Hematopoietic multipotent progenitor cell (in vitro differentiated cells): Measurements from ENCODE around the gene ANKMY1. TPM values are rescaled to one million over a fixed set of nuclear protein-coding genes. Genes with fewer than 3 reads are reported as not detected.
"Not testable (repeated sequence)": the region's sequence is repeated elsewhere in the genome, so short reads cannot be mapped to it uniquely, and the experiment has no call there.

Experiments
- DNase-seq, 3 donors: peaks; one replicate each; pipeline ENCODE4 v3.0.0-alpha.2; 2011 to 2015; ENCODE audit warnings: low read depth in 2 of 3, low spot score in 2 of 3
- total RNA-seq: library from RNA; depleted of rRNA; stranded (reverse); fragments of >200 nt; gene quantifications from one replicate; pipeline ENCODE4 v1.2.3, GENCODE V29; 2012

ANKMY1 gene
- total RNA-seq, 1 donor = 24.2 TPM

DNA sequence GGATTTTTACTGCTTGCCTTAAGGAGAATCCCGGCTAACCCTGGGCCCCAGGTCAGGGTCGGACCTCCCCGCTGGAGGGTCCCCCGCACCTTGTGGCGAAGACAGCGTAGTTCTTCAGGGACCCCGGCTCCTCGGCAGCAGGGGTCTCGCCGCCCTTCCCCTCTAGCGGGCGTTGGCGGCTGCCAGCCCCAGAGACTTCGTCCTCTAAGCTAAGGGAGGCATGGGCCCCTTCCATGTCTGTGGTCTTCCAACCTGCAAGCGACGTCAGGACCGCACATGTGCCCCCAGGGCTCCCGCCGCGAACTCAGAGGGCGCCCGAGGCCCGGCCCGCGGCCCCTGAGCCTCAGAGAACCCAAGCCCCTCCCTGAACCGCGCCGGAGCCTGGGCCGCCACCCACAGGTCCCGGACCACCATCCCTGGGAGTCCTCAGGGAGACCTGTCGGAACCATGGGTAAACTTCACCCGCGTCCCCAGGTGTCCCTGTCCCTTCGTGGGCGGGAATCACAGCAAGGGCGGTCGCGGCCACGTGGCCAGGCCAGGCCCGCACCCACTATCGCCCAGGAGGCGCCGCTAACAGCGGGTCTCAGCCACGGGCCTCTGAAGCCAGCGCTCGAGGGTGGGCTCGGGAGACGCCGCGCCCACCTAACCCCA lies 562 bp downstream of the ANKMY1 start:
- peak in 1 of 3 donors; percentile 14 for DNase-seq

DNA sequence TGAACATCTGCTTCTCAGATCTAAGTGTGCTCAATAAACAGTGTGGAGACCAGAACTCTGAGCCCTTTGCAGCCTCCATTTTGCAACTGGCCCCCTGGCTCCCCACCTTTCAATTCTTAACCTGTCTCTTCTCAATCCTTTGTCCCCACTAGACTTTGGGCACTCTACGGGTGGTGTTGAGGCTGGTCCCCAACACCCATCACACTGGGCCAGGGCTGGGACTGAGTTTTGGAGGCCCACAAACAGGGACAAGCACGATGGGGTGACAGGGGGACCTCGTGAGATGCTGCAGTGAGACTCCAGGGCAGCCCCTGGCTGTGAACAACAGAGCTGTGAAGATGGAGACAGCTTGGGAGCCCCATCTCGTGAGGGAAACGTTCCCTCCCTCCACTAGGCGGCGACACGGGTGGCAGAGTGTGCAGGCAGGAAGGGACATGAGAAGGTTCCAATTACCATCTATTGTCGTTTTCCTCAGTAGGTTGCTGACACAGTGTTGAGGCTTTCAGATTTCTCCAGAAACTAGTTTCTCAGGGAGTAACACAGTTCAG lies 1.2 kb downstream of the ANKMY1 start:
- DNase-seq = peak in 2 of 3 donors; percentile 61 to 71

- no peak for DNase-seq
Measured at GRCh38 chr2:240555541-240556250, 2.1 kb downstream of the ANKMY1 start.

DNA sequence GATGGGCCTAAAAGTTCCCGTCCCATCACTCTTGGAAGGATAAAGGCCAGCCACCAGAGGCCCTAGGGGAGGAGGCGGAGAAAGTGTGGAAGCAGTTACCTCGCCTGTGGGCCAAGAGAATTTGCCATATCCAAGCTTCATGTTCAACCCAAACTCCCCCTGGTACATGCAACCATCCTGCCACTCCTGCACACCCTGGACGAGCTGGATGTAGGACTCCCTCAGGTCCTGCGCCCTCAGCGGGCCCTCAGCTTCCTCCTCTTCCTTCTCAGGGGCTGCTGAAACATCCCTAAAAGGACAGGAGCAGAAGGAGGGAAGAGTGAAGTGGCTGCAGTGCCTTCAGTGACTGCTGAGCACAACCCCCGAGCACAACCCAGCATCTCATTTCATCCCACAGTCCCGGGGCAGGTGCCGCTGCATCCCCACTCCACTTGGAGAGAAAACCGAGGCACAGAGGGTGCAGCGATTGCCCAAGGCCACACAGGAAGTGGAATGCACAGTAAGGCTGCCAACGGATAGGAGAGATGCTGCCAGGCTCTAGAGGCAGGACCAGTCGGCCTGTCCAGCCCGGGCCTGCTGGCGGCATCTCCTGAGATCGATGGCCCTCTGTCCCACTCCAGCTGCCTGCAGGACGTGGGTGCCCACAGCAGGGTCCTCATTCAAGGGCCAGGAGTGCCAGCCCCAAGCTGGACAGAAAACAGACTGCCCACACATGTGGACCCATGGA lies 2.9 kb downstream of the ANKMY1 start:
- no peak for DNase-seq

- DNase-seq = no peak
Measured at GRCh38 chr2:240553956-240554480, 3.8 kb downstream of the ANKMY1 start.

GRCh38 chr2:240551811-240552210 lies 6.0 kb downstream of the ANKMY1 start:
- no peak for DNase-seq

- no peak for DNase-seq
Measured at GRCh38 chr2:240551288-240551687, 6.5 kb downstream of the ANKMY1 start.

- no peak for DNase-seq
Measured at GRCh38 chr2:240539906-240540305, 17.9 kb downstream of the ANKMY1 start.

DNA sequence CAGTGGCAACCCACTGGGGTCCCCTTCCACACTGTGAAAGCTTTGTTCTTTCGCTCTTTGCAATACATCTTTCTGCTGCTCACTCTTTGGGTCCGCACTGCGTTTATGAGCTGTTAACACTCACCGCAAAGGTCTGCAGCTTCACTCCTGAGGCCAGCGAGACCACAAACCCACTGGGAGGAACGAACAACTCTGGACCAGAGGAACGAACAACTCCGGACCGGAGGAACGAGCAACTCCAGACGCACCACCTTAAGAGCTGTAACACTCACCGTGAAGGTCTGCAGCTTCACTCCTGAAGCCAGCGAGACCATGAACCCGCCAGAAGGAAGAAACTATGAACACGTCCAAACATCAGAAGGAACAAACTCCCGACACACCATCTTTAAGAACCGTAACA lies 18.7 kb downstream of the ANKMY1 start:
- not testable (repeated sequence) for DNase-seq

GRCh38 chr2:240538031-240538780 lies 19.6 kb downstream of the ANKMY1 start:
- no peak for DNase-seq

DNA sequence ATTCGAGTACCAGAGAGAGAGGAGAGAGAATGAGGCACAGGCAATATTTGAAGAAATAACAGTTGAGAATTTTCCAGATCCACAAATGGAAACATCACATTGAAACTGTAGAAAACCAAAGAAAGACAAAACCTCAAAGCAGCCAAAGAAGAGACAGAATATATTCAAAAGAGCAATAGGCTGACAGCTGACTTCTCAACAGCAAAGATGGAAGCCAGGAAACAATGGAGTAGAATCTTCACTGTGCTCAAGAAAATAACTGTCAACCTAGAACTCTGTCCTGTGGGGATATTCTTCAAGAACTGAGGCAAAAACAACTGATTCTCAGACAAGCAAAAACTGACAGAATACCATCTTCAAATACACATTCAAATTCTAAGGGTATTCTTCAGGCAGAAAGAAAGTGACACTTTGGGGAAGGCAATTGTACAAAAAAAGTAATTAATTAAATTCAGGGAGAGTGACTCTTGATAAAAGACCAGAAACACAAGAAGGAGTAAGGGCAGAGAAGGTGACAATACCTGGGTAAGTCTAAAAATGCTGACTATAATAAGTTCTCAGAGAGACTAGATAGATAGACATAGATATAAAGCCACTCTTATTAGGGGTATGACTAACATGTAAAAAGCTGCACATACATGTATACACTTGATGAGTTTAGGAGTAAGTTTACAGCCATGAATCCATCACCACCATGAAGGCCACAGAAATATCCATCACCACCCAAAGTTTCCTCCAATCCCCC lies 25.6 kb downstream of the ANKMY1 start:
- DNase-seq = peak in 1 of 3 donors; percentile 32

DNA sequence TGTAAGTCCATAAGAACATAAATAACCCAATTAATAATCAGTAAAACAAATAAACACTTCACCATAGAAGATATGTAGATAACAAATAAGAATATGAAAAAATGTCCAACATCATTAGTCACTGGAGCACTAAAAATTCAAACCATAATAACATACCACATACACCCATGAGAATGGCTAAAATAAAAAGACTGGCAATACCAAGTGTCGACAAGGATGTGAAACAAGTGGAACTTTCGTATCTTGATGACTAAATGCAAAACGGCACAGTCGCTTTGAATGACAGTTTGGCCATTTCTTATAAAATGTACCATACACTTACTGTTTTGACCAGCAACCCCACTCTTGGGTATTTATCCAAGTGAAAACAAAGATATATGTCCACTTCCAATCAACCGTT lies 26.8 kb downstream of the ANKMY1 start:
- no peak for DNase-seq

DNA sequence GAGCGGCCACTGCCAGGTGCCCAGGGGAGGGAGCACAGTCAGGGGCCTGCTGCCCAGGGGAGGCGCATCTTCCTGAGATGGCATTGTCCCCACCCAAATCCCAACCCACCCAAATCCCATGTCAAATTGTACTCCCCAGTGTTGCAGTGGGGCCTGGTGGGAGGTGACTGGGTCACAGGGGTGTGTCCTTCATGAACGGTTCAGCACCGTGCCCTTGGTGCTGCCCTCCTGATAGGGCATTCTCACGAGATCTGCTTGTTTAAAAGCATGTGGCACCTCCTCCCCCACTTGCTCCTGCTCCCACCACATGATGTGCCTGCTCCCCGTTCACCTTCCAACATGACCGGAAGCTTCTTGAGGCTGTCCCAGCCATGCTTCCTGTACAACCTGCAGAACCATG lies 27.6 kb downstream of the ANKMY1 start:
- no peak for DNase-seq

DNA sequence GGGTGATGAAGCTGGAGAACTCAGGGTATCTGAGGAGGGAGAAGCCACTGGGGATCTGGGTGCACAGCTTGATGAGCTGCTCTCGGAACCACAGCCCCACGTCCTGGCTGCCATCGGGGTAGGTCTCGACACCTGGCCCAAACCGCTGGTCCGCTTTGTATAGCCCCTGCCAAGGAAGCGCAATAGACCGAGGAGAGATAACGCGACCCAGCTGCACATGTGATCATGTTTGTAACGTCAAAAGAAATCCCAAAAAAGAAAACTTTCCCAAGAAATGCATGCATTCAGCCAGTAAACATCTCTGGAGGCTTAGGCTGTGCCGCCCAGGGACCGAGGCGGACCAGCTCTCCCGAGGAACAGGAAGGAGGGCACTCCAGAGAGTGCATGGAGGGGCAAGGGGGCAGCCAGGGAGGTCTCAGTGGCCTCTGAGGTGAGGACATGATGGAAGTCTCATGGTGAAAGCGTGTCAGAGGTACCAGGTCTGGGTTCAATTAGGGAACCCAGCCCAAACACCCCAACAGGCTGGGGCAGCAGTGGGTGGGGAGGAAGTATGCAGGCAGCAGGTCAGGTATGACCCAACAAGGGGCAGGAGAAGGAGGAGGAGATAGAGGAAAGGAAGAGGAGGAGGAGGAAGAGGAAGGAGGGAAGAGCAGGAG lies 28.3 kb downstream of the ANKMY1 start:
- no peak for DNase-seq

- no peak for DNase-seq
Measured at GRCh38 chr2:240528406-240529040, 29.3 kb downstream of the ANKMY1 start.

- DNase-seq = no peak
Measured at GRCh38 chr2:240527153-240527750, 30.5 kb downstream of the ANKMY1 start.

GRCh38 chr2:240526521-240526920 lies 31.3 kb downstream of the ANKMY1 start:
- DNase-seq = no peak

DNA sequence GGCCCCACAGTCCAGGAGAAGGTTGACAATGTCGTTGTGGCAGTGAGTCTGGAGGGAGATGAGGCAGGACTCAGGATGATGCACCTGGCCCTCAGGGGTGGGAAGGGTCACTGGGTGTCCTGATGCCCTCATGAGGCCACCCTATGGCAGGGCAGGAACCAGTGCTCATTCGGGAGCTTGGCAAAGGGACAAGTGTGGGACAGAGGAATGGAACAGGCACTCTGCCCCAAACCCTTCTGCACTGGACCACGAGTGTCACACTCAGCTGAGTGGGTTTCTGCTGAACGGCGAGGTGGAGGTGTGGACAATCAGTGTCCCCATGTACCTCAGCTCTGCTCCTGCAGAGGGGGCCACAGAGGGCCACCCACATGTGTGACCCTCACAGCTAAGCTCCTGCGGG lies 32.0 kb downstream of the ANKMY1 start:
- DNase-seq = no peak
